Measurements from ENCODE around the gene RFTN1.
"Not testable (repeated sequence)": the region's sequence is repeated elsewhere in the genome, so short reads cannot be mapped to it uniquely, and the experiment has no call there.

Gene RFTN1

GRCh38 chr3:16326724-16327349 lies 186.7 kb downstream of the RFTN1 start:
- DNase-seq (ENCODE audit: low read depth), result no peak

- DNase-seq (ENCODE audit: low read depth), result no peak
Observed at GRCh38 chr3:16325850-16326249, 187.6 kb downstream of the RFTN1 start.

DNA sequence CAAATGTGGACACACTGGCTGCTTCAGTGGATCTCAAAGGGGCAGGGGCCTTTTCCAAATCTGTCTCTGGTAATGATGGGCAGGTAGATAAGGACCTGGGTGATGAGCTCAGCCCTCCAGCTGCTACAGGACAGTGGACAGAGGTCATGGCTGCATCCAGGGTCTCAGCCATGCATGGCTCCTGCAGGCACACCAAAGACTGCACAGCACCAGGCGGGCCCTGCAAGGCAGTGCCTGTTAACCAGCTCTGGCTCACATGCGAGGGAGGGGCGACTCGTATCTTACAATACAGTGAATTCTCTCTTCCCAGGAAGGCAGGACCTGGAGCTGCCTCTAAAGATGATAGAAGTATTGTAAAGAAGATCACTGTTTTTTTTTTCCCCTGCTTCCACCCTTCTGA lies 189.8 kb downstream of the RFTN1 start:
- no peak for DNase-seq (ENCODE audit: low read depth)

DNA sequence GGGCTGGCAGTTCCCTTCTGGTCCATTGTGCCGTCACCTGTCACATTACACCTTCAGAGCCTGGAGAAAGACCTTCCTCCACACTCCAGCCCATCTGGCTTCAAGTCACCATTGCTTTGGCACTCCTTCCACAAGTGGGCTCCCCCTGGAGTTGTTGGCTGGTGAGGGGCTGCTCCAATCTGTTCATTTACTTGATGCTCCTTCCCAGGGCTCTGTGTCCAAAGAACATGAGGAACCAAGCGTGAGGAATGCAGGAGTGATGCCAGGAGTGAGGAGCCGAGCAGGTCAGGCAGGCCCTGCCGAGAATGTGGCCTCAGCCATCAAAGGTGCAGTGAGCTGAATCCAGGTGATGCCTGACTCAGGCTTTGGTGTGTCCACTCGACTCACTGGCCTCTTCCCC lies 191.3 kb downstream of the RFTN1 start:
- no peak for DNase-seq (ENCODE audit: low read depth)

DNA sequence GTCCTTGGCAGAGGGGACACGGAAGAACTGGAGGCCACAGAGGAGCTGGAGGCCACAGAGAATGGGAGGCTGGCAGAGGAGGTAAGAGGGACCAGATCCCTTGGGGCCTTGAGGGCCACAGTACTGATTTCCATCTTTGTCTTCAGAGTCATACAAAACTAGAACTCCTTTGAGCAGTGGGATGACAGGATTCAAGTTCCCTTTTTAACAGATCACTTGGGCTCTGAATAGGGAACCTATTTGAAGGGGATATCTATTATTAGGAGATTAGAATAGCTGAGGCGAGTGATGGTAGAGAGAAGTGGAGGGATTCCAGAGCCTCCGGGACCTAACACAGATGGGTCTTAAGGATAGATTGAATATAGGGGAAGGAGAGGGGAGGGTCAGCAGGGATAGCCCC lies 192.8 kb downstream of the RFTN1 start:
- no peak for DNase-seq (ENCODE audit: low read depth)

- no peak for DNase-seq (ENCODE audit: low read depth)
Observed at GRCh38 chr3:16319723-16320122, 193.8 kb downstream of the RFTN1 start.

GRCh38 chr3:16319307-16319706 lies 194.2 kb downstream of the RFTN1 start:
- DNase-seq (ENCODE audit: low read depth), result no peak

DNA sequence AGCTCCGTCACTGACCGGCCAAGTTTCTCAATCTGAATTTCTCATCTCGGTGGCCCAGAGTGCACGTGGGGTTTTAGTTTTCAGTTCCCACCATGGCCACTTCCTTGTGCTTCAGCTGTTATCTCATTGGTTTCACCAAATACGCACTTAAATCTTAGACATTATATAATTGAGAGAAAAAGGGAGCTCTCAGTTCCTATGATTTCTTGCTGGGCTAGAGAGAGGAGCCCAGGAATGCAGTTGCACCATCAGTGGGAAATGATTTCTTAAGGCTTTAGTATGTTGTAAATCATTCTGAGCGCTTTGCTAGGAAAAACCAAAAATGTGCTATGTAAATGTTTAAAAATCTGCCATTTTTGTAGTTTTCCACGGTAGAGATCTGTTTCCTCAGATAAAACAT lies 195.3 kb downstream of the RFTN1 start:
- peak; percentile 70 for DNase-seq (ENCODE audit: low read depth)

GRCh38 chr3:16317561-16317945 lies 195.9 kb downstream of the RFTN1 start:
- no peak for DNase-seq (ENCODE audit: low read depth)

GRCh38 chr3:16316847-16317560 lies 196.5 kb downstream of the RFTN1 start:
- DNase-seq (ENCODE audit: low read depth), result no peak

DNA sequence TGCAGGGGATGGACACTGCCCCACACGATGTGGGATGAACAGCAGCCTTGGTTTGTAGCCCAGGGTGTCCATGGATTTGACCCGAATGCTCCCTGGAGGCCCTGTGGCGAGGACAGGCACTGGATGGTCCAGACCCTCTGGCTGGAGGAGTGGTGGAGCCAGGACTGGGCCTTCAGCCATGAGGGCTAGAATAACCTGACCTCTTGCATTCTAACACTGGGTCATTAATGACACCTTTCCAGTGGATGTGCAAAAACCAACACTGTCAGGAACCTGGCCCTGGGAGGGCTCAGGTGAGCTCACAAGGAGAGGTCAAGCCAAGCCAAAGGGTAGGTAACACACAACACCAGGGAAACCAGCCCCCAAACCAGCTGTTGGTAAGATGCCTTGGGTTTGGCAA lies 197.1 kb downstream of the RFTN1 start:
- no peak for DNase-seq (ENCODE audit: low read depth)

DNA sequence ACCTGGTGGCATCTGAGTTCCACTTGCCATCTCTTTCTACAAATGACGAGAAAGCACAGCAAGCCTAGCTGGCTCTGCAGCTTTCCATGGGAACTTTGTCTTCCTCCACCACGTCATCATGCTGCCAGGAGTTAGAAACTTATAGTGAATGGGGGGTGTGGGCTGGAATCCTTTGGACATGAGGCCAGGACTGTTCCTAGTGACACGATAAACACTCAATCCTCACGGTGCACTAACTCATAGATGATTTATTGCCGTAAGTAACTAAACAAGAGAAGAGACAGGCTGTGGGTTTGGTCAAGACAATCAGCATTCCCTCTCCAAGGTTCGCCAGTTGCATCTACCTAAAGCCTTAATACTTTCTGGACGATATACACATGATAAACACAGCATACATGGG lies 197.9 kb downstream of the RFTN1 start:
- no peak for DNase-seq (ENCODE audit: low read depth)

GRCh38 chr3:16313886-16314645 lies 199.4 kb downstream of the RFTN1 start:
- DNase-seq (ENCODE audit: low read depth), result no peak

GRCh38 chr3:16311960-16312451 lies 201.5 kb downstream of the RFTN1 start:
- DNase-seq (ENCODE audit: low read depth), result peak; percentile 19

DNA sequence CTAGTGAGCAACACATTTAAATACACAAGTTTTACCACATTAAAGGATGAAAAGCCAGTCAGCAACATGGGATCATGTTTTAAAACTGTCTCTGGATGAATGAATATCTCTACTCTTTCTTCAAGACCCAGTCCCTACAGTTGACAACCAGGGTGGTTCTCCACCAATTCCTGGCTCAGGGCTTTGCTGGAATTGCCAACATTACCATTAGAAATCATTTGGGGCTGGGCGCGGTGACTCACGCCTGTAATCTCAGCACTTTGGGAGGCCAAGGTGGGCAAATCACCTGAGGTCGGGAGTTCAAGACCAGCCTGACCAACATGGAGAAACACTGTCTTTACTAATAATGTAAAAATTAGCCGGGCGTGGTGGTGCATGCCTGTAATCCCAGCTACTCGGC lies 203.0 kb downstream of the RFTN1 start:
- DNase-seq (ENCODE audit: low read depth), result not testable (repeated sequence)

- no peak for DNase-seq (ENCODE audit: low read depth)
Observed at GRCh38 chr3:16309558-16309957, 203.9 kb downstream of the RFTN1 start.

DNA sequence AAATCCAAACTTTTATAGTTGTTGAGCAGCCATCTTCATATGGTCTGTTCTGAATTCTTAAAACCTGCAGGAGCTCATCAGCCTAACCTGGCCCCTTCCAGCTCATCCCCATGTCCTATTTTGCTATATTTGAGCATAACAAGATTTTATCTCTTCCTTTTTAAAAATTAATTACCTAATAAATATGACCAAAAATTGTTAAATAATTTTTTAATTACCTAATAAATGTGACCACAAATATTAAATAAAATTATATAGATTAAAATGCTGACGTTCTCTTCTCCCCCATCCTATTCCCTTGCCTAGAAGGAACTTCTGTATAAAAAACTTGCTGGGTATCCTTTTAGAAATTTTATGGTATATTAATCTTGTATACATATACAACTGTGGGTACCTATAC lies 204.8 kb downstream of the RFTN1 start:
- no peak for DNase-seq (ENCODE audit: low read depth)

GRCh38 chr3:16307832-16308531 lies 205.5 kb downstream of the RFTN1 start:
- DNase-seq (ENCODE audit: low read depth), result no peak

DNA sequence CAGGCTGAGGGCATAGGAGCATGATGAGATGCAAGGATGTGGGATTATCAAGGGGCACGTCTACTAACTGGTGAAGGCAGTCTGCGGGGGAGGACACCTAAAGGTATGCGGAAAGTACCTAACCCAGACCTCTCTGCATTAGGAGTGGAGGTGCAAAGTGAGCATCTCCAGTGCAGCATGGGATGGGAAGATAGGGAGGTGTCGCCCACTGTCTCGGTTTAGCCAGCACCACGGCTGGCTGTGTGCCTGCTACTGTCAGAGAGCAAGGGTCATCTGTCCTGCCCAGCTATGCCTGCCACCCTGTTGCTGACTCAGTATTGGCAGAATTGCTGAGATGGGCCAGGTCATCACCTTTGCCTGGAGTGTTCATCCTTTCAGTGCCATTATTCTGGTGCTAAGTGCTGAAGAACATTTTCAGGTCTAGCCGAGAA lies 208.4 kb downstream of the RFTN1 start:
- DNase-seq (ENCODE audit: low read depth), result no peak

DNA sequence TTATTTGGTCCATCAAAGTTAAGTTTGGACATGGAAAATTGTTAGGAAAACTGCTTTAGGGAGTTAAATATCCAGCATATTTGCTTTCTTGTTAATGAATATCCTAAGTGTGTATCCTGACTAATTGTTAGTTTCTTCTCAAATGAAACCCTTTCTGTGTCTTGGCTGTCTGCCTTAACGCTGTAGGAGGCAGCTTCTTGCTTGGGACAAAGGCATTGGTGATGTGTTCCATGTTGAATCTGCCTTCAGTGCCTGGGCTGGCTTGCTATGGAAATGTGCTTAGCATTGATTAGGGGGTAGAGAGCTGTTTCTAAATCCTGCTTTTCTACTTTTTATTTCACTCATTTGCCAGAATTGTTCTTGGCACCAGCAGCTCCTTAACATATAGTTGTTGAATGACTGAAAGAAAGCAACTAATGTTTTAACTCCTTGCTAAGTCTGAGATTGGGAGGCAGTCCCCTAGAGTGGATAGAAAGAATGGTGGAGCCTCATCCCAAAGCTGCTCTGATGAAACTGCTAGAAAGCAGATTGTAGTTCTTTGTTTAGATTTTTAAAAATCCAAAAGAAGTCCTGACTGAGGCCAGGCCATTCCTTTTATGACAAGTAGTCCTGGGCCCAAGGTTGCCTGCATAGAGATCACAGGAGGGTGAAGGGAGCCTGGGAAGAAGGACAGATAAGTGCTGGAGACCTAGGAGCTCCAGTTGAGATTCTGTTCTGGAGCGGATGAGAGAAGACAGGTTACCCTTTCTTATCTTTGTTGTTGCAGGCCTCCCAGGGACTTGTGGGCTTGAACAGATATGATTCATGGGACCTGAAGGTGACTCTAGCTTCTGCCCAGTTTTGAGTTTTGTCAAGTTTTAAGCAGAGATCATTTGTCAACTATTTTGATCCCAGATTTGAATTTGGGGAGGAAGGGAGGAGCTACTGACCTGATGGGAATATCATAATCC lies 209.2 kb downstream of the RFTN1 start:
- no peak for DNase-seq (ENCODE audit: low read depth)

- DNase-seq (ENCODE audit: low read depth), result no peak
Observed at GRCh38 chr3:16303037-16303575, 210.4 kb downstream of the RFTN1 start.
